Lung (tissue), 12 donors: ENCODE measurements around the gene ADTRP. TPM values are rescaled to one million over a fixed set of nuclear protein-coding genes. Genes with fewer than 3 reads are reported as not detected.

Source experiments
- ATAC-seq: fragments of 200-7000 bp; cut with Tn5 transposase; one replicate; pipeline ENCODE4 v1.9.1; 2020; ENCODE audit warnings: moderate number of reproducible peaks; ENCODE audit not compliant: insufficient read depth, low FRiP score
- DNase-seq, 3 donors: peaks; one replicate each; pipeline ENCODE4 v3.0.0-alpha.2; 2013 to 2017
- H3K27ac ChIP-seq, 2 donors: one replicate each; pipeline ENCODE4 v1.5.1; 2013; ENCODE audit warnings: mild to moderate bottlenecking in 2 of 2, moderate library complexity in 2 of 2, control low read depth in 1 of 2, inconsistent platforms in 1 of 2, low read depth in 1 of 2, low read length in 1 of 2
- H3K27me3 ChIP-seq, 3 donors: one replicate each; pipeline ENCODE4 v1.5.1; 2013; ENCODE audit warnings: low read length in 2 of 3; ENCODE audit not compliant: control insufficient read depth in 3 of 3, insufficient read depth in 3 of 3
- H3K36me3 ChIP-seq, 4 donors: one replicate each; pipeline ENCODE4 v1.5.1; 2013; ENCODE audit warnings: low read length in 4 of 4, mild to moderate bottlenecking in 1 of 4, moderate library complexity in 1 of 4; ENCODE audit not compliant: control insufficient read depth in 4 of 4, insufficient read depth in 4 of 4
- H3K4me1 ChIP-seq, 5 donors: one replicate each; pipeline ENCODE4 v1.5.1; 2013; ENCODE audit warnings: low read length in 5 of 5, mild to moderate bottlenecking in 2 of 5, moderate library complexity in 1 of 5; ENCODE audit not compliant: control insufficient read depth in 5 of 5, insufficient read depth in 5 of 5
- H3K4me3 ChIP-seq: one replicate; pipeline ENCODE4 v1.5.1; 2013; ENCODE audit warnings: mild to moderate bottlenecking, control low read depth, moderate library complexity
- H3K9ac ChIP-seq, 2 donors: one replicate each; pipeline ENCODE4 v1.5.1; 2013; ENCODE audit warnings: low read length in 2 of 2, control low read depth in 1 of 2; ENCODE audit not compliant: insufficient read depth in 1 of 2
- H3K9me3 ChIP-seq, 4 donors: one replicate each; pipeline ENCODE4 v1.5.1; 2013; ENCODE audit warnings: low read length in 3 of 4, mild to moderate bottlenecking in 1 of 4, moderate library complexity in 1 of 4; ENCODE audit not compliant: control insufficient read depth in 4 of 4, insufficient read depth in 3 of 4
- WGBS, 2 donors: extraction: QIAGEN DNeasy Blood & Tissue Kit; methylation state at CpG; one replicate each; pipeline ENCODE4 v1.1.7; 2013; 5-methylcytosine and 5-hydroxymethylcytosine counted together
- polyA plus RNA-seq, 2 donors: library from polyadenylated mRNA; stranded (reverse); fragments of 200-250 nt; gene quantifications; one replicate each; pipeline ENCODE4 v1.2.1, GENCODE V29; 2013
- total RNA-seq, 2 donors: library from RNA; depleted of rRNA in 1 of 2; stranded (reverse); fragments of >200 nt in 1 of 2; gene quantifications; one replicate each; pipeline ENCODE4 v1.2.1, GENCODE V29; 2014 to 2021
- TF ChIP-seq, protein P1 (sequence below): IDR thresholded peaks from 2 replicates; pipeline ENCODE4 v1.5.1; 2012; ENCODE audit warnings: mild to moderate bottlenecking; ENCODE audit errors: control extremely low read depth, extremely low read depth
- donor health status: control.
- donor health status: control.
- donor health status: Bipolar disorder and iron deficiency.
- donor health status: healthy.
- donor health status: DM: yes; HTN: yes; CAD: no.

ADTRP gene
- total and polyA plus RNA-seq, 4 donors, result 3.9 to 8.0 (median 5.7) TPM

DNA sequence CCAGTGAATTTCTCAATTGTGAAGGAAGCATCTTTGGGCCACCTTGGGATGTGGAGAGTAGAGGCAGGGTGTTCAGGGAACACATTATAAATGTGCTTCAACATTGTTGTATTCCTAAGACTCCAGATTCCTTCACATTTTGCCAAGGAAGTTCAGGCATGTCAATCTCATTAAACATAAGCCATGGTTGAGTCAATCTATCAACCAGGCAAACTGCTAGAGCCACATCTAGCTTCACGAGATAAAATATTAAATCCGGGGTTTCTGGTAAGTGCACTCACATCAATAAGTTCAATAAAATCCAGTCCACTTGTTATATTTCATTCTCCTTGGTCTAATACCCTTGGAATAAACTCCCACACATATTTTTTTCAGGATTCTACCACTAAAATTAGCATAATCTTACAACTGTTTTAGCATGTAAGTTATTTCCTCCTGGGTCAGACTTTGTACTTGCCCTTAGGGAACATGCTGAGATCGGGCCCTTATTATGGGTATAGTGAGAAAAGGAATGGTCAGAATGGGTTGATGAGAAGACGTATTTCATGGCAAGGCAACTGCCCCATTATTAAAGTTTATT is 93.6 kb downstream of the ADTRP start:
- H3K4me1 ChIP-seq, result peaks cover 2 to 21% (median 3%) of the 10 kb centered on the region in 5 donors
- no peak overlapping the region for H3K9ac ChIP-seq
- H3K9me3 ChIP-seq, result no peaks in the 10 kb centered on the region
- ATAC-seq (no peak), DNase-seq (no peak)
- H3K27me3 ChIP-seq, result no peaks in the 10 kb centered on the region
- TF ChIP-seq, protein P1, sequence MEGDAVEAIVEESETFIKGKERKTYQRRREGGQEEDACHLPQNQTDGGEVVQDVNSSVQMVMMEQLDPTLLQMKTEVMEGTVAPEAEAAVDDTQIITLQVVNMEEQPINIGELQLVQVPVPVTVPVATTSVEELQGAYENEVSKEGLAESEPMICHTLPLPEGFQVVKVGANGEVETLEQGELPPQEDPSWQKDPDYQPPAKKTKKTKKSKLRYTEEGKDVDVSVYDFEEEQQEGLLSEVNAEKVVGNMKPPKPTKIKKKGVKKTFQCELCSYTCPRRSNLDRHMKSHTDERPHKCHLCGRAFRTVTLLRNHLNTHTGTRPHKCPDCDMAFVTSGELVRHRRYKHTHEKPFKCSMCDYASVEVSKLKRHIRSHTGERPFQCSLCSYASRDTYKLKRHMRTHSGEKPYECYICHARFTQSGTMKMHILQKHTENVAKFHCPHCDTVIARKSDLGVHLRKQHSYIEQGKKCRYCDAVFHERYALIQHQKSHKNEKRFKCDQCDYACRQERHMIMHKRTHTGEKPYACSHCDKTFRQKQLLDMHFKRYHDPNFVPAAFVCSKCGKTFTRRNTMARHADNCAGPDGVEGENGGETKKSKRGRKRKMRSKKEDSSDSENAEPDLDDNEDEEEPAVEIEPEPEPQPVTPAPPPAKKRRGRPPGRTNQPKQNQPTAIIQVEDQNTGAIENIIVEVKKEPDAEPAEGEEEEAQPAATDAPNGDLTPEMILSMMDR, result no peak
- no peak overlapping the region for H3K27ac ChIP-seq
- no peaks in the 10 kb centered on the region for H3K36me3 ChIP-seq
- 89 to 92% methylated on average over 4 of the region's 4 CpGs for WGBS, 2 donors
- H3K4me3 ChIP-seq, result no peak overlapping the region

DNA sequence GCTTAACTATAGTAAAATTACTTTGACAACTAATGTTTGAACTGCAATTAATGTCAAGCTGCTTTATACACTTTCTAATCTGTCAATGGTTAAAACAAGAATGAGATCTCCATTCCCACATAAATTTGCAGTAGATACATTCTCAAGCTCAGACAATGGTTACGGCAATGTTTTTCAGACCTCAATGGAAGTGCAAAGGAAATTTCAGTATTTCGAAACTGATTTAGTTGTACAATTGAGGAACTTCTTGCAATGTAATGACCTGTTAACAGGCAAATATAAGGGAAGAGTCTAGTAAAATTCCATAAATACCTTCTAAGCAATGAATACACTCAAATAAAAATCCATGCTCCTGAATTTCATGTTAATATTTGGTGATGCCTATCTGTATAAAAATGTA is 94.7 kb downstream of the ADTRP start:
- Histone ChIP-seq H3K36me3 (no peaks in the 10 kb centered on the region), H3K27ac (no peak overlapping the region), H3K4me1 (peaks cover 2 to 21% (median 3%) of the 10 kb centered on the region in 5 donors), H3K4me3 (no peak overlapping the region), H3K9ac (no peak overlapping the region), H3K9me3 (no peaks in the 10 kb centered on the region), H3K27me3 (no peaks in the 10 kb centered on the region)
- no peak for ATAC-seq
- no peak for DNase-seq
- TF ChIP-seq, protein P1, result no peak
- 51 to 78% methylated on average over 2 of the region's 2 CpGs for WGBS, 2 donors

DNA sequence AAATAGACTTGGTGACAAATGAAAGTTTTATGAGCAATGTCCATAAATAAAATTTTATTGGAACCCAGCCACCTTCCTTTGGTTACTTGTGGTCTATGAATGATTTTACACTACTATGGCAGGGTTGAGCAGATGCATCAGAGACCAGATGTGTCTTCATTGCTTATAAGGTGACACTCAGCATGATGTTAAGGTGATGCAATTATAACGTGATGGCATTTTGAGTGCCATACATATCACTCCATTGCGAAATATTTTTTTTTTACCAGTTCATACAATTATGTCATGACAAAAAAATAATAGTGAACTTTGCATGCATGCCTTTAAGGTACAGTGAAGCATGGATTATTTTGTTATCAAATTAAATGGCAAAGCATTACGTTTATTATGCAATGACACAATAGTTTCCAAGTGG is 96.0 kb downstream of the ADTRP start:
- peaks cover under 1 to 9% (median 2%) of the 10 kb centered on the region in 5 donors for H3K4me1 ChIP-seq
- 74 to 75% methylated on average over 3 of the region's 3 CpGs for WGBS, 2 donors
- H3K9ac ChIP-seq, result no peak overlapping the region
- TF ChIP-seq, protein P1, result no peak
- H3K27ac ChIP-seq, result no peak overlapping the region
- no peaks in the 10 kb centered on the region for H3K27me3 ChIP-seq
- H3K9me3 ChIP-seq, result no peaks in the 10 kb centered on the region
- ATAC-seq (no peak), DNase-seq (no peak)
- no peak overlapping the region for H3K4me3 ChIP-seq
- H3K36me3 ChIP-seq, result no peaks in the 10 kb centered on the region

DNA sequence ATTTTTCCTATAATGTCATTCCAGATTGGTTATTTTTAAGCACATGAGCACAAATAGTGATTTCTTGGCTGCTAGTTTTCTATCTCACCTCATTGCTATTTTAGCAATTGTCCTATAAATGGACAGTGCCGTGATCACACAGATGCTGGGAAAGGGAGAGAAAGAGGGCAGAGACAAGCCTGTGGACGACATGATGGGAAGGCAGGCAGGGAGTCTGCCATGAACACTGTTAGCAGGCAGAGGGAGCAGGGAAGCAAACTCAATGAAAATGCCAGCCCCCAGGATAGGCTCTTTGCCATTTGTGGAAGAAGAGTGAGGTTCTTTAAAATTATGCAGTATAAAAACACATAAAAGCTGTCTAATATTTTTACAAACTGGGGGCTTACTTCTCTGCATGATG is 96.8 kb downstream of the ADTRP start:
- ATAC-seq, result no peak
- H3K4me1 ChIP-seq, result peaks cover 0 to 2% (median 0%) of the 10 kb centered on the region in 5 donors
- 68 to 96% methylated on average over 2 of the region's 2 CpGs for WGBS, 2 donors
- TF ChIP-seq, protein P1, result no peak
- H3K9ac ChIP-seq, result no peak overlapping the region
- no peaks in the 10 kb centered on the region for H3K36me3 ChIP-seq
- H3K27me3 ChIP-seq, result no peaks in the 10 kb centered on the region
- H3K9me3 ChIP-seq, result no peaks in the 10 kb centered on the region
- no peak overlapping the region for H3K4me3 ChIP-seq
- no peak overlapping the region for H3K27ac ChIP-seq
- DNase-seq, result no peak
